K562 (cell line): ENCODE results near the gene ZC3H12C. TPM values are rescaled to one million over a fixed set of nuclear protein-coding genes. Genes with fewer than 3 reads are reported as not detected.

Source experiments
- HMG20B ChIP-seq: fragments of 250-450 bp; sonication (Bioruptor Pico); IDR thresholded peaks from 2 replicates; pipeline ENCODE4 v1.5.0; 2021; ENCODE audit warnings: mild to moderate bottlenecking
- ILK ChIP-seq: fragments of 450-650 bp; IDR thresholded peaks from 2 replicates; pipeline ENCODE4 v1.6.1; 2016; ENCODE audit warnings: missing genetic modification characterization, low read depth, mild to moderate bottlenecking, missing compliant biosample characterization, moderate library complexity, borderline replicate concordance
- MCM7 ChIP-seq, 2 experiments: fragments of 450-650 bp; IDR thresholded peaks; 2 replicates each; pipeline ENCODE4 v1.6.1; 2016 to 2018
- POLR2AphosphoS5 ChIP-seq: IDR thresholded peaks from 2 replicates; pipeline ENCODE4 v1.6.1; 2011; ENCODE audit warnings: mild to moderate bottlenecking, low read depth, low read length, moderate library complexity; ENCODE audit not compliant: control insufficient read depth, insufficient read depth
- POLR2B ChIP-seq: fragments of 450-650 bp; IDR thresholded peaks from 2 replicates; pipeline ENCODE4 v1.6.1; 2018; ENCODE audit warnings: low read depth; ENCODE audit not compliant: partially characterized antibody
- PTTG1 ChIP-seq: fragments of 450-650 bp; IDR thresholded peaks from 2 replicates; pipeline ENCODE4 v1.6.1; 2016; ENCODE audit warnings: low read depth, mild to moderate bottlenecking, missing genetic modification characterization, missing compliant biosample characterization
- RAD51 ChIP-seq: fragments of 450-650 bp; IDR thresholded peaks from 2 replicates; pipeline ENCODE4 v1.7.1; 2016; ENCODE audit warnings: low read depth, mild to moderate bottlenecking, borderline replicate concordance
- SREBF1 ChIP-seq: fragments of 150-350 bp; IDR thresholded peaks from 2 replicates; pipeline ENCODE4 v1.6.1; 2014; ENCODE audit warnings: antibody characterized with exemption, low read depth, low read length, borderline replicate concordance
- TCF7 ChIP-seq: sonication (generic); IDR thresholded peaks from 2 replicates; pipeline ENCODE4 v1.6.1; 2016; ENCODE audit warnings: antibody characterized with exemption, borderline replicate concordance
- YY1 ChIP-seq, 3 experiments: IDR thresholded peaks; 2 replicates each; pipeline ENCODE4 v1.6.1; 2011; ENCODE audit warnings: low read length in 2 of 3, mild to moderate bottlenecking in 2 of 3, moderate library complexity in 2 of 3, borderline replicate concordance in 1 of 3, control low read depth in 1 of 3, low read depth in 1 of 3; ENCODE audit not compliant: insufficient read depth in 3 of 3, insufficient replicate concordance in 2 of 3, control insufficient read depth in 1 of 3, insufficient read length in 1 of 3; ENCODE audit errors: extremely low read depth in 1 of 3
- ZKSCAN8 ChIP-seq: fragments of 200-800 bp; sonication (Bioruptor generic); IDR thresholded peaks from 2 replicates; pipeline ENCODE4 v1.6.1; 2016; ENCODE audit warnings: missing genetic modification characterization, missing compliant biosample characterization
- ZNF124 ChIP-seq: sonication (generic); formaldehyde crosslinking; IDR thresholded peaks from 2 replicates; pipeline ENCODE4 v1.8.1; 2022; ENCODE audit warnings: missing genetic modification reagents
- polyA plus RNA-seq, 8 experiments: library from polyadenylated mRNA; depleted of rRNA in 4 of 8; stranded (reverse) in 5 of 8; unstranded in 3 of 8; fragments of >200 nt; fragmentation: Nextera tagmentation in 2 of 8; fragmentation: Illumina TruSeq in 1 of 8; extraction: Ambion mirVana in 2 of 8; extraction: Trizol in 1 of 8; gene quantifications; 2 replicates each; pipeline versions ENCODE4 v1.2.1 to v1.2.3, GENCODE V29; 2011 to 2014; ENCODE audit warnings: inconsistent platforms in 1 of 8, missing spikeins in 1 of 8
- total RNA-seq, 7 experiments: library from RNA; depleted of rRNA in 6 of 7; stranded (reverse); fragments of >200 nt in 6 of 7; fragmentation: Illumina TruSeq in 2 of 7; extraction: Trizol in 2 of 7; gene quantifications; 2 replicates each; pipeline versions ENCODE4 v1.2.1 to v1.2.3, GENCODE V29; 2011 to 2021; ENCODE audit warnings: low replicate concordance in 1 of 7
- TF ChIP-seq, protein P1 (sequence below): sonication (generic); formaldehyde crosslinking; IDR thresholded peaks from 2 replicates; pipeline ENCODE4 v1.8.1; 2023; ENCODE audit warnings: missing genetic modification reagents, mild to moderate bottlenecking, borderline replicate concordance
- TF ChIP-seq, protein P2 (sequence below), 2 experiments: IDR thresholded peaks; 2 replicates each; pipeline ENCODE4 v1.6.1; 2011; ENCODE audit warnings: borderline replicate concordance in 1 of 2, control low read depth in 1 of 2, low read depth in 1 of 2, low read length in 1 of 2, mild to moderate bottlenecking in 1 of 2, mixed read lengths in 1 of 2, moderate library complexity in 1 of 2; ENCODE audit not compliant: insufficient read depth in 1 of 2, insufficient read length in 1 of 2, poor library complexity in 1 of 2, severe bottlenecking in 1 of 2; ENCODE audit errors: extremely low read depth in 1 of 2

Gene ZC3H12C
- total and polyA plus RNA-seq, 9 of the 15 experiments (the other 6 are each of a cell fraction or from before 2014, with no cell fraction given) = 0.56 to 5.9 (median 3.3) TPM

DNA sequence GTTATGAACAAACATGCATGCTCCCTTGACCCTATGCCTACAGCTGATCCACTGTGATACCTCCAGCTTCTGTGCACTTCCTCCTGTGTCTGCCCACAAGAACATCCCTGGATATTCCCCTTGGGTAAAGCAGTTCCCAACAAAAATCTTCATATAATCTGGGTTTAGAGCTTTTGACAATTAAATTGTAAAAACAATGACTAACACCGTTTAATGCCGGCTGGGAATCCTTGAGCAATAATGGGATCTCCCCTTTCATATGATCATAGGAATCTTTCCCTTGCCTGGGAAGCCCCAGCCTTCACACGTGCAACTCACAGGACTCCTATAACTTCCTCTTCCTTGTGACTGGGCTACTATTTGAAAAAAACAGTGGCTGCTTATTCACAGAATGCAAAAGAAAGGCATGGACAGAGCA lies 6.3 kb upstream of the ZC3H12C start (continued):
- no peak for TF ChIP-seq YY1 (IDR thresholded peaks at IDR 0.05; ENCODE audit: borderline replicate concordance in 1 of 3, control insufficient read depth in 1 of 3, extremely low read depth in 1 of 3, insufficient read depth in 3 of 3, insufficient read length in 1 of 3, insufficient replicate concordance in 2 of 3, low read depth in 1 of 3, low read length in 2 of 3)
- no peak for TF ChIP-seq POLR2B
- TF ChIP-seq SREBF1 = no peak
- no peak for TF ChIP-seq RAD51
- TF ChIP-seq MCM7 (IDR thresholded peaks at IDR 0.05) = no peak
- TF ChIP-seq HMG20B (CRISPR knock-in tag) = no peak
- TF ChIP-seq, protein P1, sequence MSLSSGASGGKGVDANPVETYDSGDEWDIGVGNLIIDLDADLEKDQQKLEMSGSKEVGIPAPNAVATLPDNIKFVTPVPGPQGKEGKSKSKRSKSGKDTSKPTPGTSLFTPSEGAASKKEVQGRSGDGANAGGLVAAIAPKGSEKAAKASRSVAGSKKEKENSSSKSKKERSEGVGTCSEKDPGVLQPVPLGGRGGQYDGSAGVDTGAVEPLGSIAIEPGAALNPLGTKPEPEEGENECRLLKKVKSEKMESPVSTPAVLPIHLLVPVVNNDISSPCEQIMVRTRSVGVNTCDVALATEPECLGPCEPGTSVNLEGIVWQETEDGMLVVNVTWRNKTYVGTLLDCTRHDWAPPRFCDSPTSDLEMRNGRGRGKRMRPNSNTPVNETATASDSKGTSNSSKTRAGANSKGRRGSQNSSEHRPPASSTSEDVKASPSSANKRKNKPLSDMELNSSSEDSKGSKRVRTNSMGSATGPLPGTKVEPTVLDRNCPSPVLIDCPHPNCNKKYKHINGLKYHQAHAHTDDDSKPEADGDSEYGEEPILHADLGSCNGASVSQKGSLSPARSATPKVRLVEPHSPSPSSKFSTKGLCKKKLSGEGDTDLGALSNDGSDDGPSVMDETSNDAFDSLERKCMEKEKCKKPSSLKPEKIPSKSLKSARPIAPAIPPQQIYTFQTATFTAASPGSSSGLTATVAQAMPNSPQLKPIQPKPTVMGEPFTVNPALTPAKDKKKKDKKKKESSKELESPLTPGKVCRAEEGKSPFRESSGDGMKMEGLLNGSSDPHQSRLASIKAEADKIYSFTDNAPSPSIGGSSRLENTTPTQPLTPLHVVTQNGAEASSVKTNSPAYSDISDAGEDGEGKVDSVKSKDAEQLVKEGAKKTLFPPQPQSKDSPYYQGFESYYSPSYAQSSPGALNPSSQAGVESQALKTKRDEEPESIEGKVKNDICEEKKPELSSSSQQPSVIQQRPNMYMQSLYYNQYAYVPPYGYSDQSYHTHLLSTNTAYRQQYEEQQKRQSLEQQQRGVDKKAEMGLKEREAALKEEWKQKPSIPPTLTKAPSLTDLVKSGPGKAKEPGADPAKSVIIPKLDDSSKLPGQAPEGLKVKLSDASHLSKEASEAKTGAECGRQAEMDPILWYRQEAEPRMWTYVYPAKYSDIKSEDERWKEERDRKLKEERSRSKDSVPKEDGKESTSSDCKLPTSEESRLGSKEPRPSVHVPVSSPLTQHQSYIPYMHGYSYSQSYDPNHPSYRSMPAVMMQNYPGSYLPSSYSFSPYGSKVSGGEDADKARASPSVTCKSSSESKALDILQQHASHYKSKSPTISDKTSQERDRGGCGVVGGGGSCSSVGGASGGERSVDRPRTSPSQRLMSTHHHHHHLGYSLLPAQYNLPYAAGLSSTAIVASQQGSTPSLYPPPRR (CRISPR knock-in tag) = no peak
- TF ChIP-seq ILK (tag) = no peak
- no peak for TF ChIP-seq TCF7
- TF ChIP-seq POLR2AphosphoS5 = no peak
- no peak for TF ChIP-seq ZKSCAN8 (CRISPR knock-in tag)
- no peak for TF ChIP-seq ZNF124 (CRISPR knock-in tag)
- no peak for TF ChIP-seq PTTG1
- TF ChIP-seq, protein P2, sequence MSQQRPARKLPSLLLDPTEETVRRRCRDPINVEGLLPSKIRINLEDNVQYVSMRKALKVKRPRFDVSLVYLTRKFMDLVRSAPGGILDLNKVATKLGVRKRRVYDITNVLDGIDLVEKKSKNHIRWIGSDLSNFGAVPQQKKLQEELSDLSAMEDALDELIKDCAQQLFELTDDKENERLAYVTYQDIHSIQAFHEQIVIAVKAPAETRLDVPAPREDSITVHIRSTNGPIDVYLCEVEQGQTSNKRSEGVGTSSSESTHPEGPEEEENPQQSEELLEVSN (IDR thresholded peaks at IDR 0.05; ENCODE audit: borderline replicate concordance in 1 of 2, extremely low read depth in 1 of 2, insufficient read depth in 1 of 2, insufficient read length in 1 of 2, low read depth in 1 of 2, low read length in 1 of 2, poor library complexity in 1 of 2, severe bottlenecking in 1 of 2) = no peak
